HEK293 (cell line): ENCODE measurements around the gene RAB36.

Experiments used
- BCL11B ChIP-seq: fragments of 450-650 bp; formaldehyde crosslinking; IDR thresholded peaks from 2 replicates; pipeline ENCODE4 v1.5.1; 2016; ENCODE audit warnings: low read depth, missing biosample characterization, missing genetic modification characterization
- HOXA7 ChIP-seq: sonication (generic); formaldehyde crosslinking; IDR thresholded peaks from 2 replicates; pipeline ENCODE4 v1.8.1; 2022; ENCODE audit warnings: missing genetic modification reagents, borderline replicate concordance
- IKZF3 ChIP-seq: fragments of 450-650 bp; IDR thresholded peaks from 2 replicates; pipeline ENCODE4 v1.5.0; 2018; ENCODE audit warnings: missing biosample characterization, mild to moderate bottlenecking, missing genetic modification characterization, moderate library complexity
- RBAK ChIP-seq: fragments of 450-650 bp; formaldehyde crosslinking; IDR thresholded peaks from 2 replicates; pipeline ENCODE4 v1.5.1; 2016; ENCODE audit warnings: missing biosample characterization, missing genetic modification characterization
- WT1 ChIP-seq: fragments of 450-650 bp; formaldehyde crosslinking; IDR thresholded peaks from 2 replicates; pipeline ENCODE4 v1.5.1; 2016; ENCODE audit warnings: missing biosample characterization, missing genetic modification characterization
- YY2 ChIP-seq: fragments of 450-650 bp; formaldehyde crosslinking; IDR thresholded peaks from 2 replicates; pipeline ENCODE4 v1.5.1; 2016; ENCODE audit warnings: missing biosample characterization, missing genetic modification characterization
- ZBTB7A ChIP-seq: fragments of 450-650 bp; formaldehyde crosslinking; IDR thresholded peaks from 2 replicates; pipeline ENCODE4 v1.5.1; 2016; ENCODE audit warnings: low read depth, missing biosample characterization, missing genetic modification characterization
- ZEB2 ChIP-seq: fragments of 450-650 bp; formaldehyde crosslinking; IDR thresholded peaks from 2 replicates; pipeline ENCODE4 v1.5.1; 2016; ENCODE audit warnings: missing biosample characterization, missing genetic modification characterization
- ZFP69B ChIP-seq: fragments of 450-650 bp; formaldehyde crosslinking; IDR thresholded peaks from 2 replicates; pipeline ENCODE4 v1.5.1; 2016; ENCODE audit warnings: missing biosample characterization, missing genetic modification characterization
- ZNF112 ChIP-seq: fragments of 450-650 bp; formaldehyde crosslinking; IDR thresholded peaks from 2 replicates; pipeline ENCODE4 v1.5.0; 2017; ENCODE audit warnings: missing biosample characterization, missing genetic modification characterization
- ZNF121 ChIP-seq: fragments of 450-650 bp; formaldehyde crosslinking; IDR thresholded peaks from 2 replicates; pipeline ENCODE4 v1.5.1; 2016; ENCODE audit warnings: missing biosample characterization, missing genetic modification characterization
- ZNF155 ChIP-seq: fragments of 450-650 bp; formaldehyde crosslinking; IDR thresholded peaks from 2 replicates; pipeline ENCODE4 v1.5.1; 2016; ENCODE audit warnings: missing biosample characterization, missing genetic modification characterization
- ZNF239 ChIP-seq: fragments of 450-650 bp; formaldehyde crosslinking; IDR thresholded peaks from 2 replicates; pipeline ENCODE4 v1.5.1; 2016; ENCODE audit warnings: missing biosample characterization, missing genetic modification characterization
- ZNF350 ChIP-seq: fragments of 450-650 bp; formaldehyde crosslinking; IDR thresholded peaks from 2 replicates; pipeline ENCODE4 v1.5.0; 2017; ENCODE audit warnings: missing biosample characterization, mild to moderate bottlenecking, missing genetic modification characterization
- ZNF423 ChIP-seq: fragments of 450-650 bp; formaldehyde crosslinking; IDR thresholded peaks from 2 replicates; pipeline ENCODE4 v1.5.1; 2016; ENCODE audit warnings: missing biosample characterization, missing genetic modification characterization
- ZNF530 ChIP-seq: fragments of 450-650 bp; formaldehyde crosslinking; IDR thresholded peaks from 2 replicates; pipeline ENCODE4 v1.5.1; 2016; ENCODE audit warnings: low read depth, missing biosample characterization, missing genetic modification characterization
- ZNF571 ChIP-seq: fragments of 450-650 bp; formaldehyde crosslinking; IDR thresholded peaks from 2 replicates; pipeline ENCODE4 v1.5.0; 2017; ENCODE audit warnings: missing biosample characterization, missing genetic modification characterization
- ZNF610 ChIP-seq: fragments of 450-650 bp; formaldehyde crosslinking; IDR thresholded peaks from 2 replicates; pipeline ENCODE4 v1.5.1; 2016; ENCODE audit warnings: missing biosample characterization, missing genetic modification characterization, borderline replicate concordance
- ZNF629 ChIP-seq: fragments of 450-650 bp; formaldehyde crosslinking; IDR thresholded peaks from 2 replicates; pipeline ENCODE4 v1.5.1; 2017; ENCODE audit warnings: missing biosample characterization, missing genetic modification characterization
- ZNF664 ChIP-seq: fragments of 450-650 bp; formaldehyde crosslinking; IDR thresholded peaks from 2 replicates; pipeline ENCODE4 v1.5.1; 2016; ENCODE audit warnings: missing biosample characterization, missing genetic modification characterization
- ZNF747 ChIP-seq: fragments of 450-650 bp; formaldehyde crosslinking; IDR thresholded peaks from 2 replicates; pipeline ENCODE4 v1.5.1; 2016; ENCODE audit warnings: missing biosample characterization, missing genetic modification characterization
- ZNF791 ChIP-seq: fragments of 450-650 bp; formaldehyde crosslinking; IDR thresholded peaks from 2 replicates; pipeline ENCODE4 v1.5.1; 2016; ENCODE audit warnings: missing biosample characterization, missing genetic modification characterization
- ZNF843 ChIP-seq: fragments of 450-650 bp; formaldehyde crosslinking; IDR thresholded peaks from 2 replicates; pipeline ENCODE4 v1.5.1; 2016; ENCODE audit warnings: missing biosample characterization, missing genetic modification characterization
- ZSCAN23 ChIP-seq: fragments of 450-650 bp; formaldehyde crosslinking; IDR thresholded peaks from 2 replicates; pipeline ENCODE4 v1.5.1; 2016; ENCODE audit warnings: missing biosample characterization, missing genetic modification characterization
- ZXDB ChIP-seq: fragments of 450-650 bp; formaldehyde crosslinking; IDR thresholded peaks from 2 replicates; pipeline ENCODE4 v1.5.1; 2016; ENCODE audit warnings: missing biosample characterization, missing genetic modification characterization
- TF ChIP-seq, protein P1 (sequence below): fragments of 450-650 bp; formaldehyde crosslinking; IDR thresholded peaks from 2 replicates; pipeline ENCODE4 v1.5.1; 2016; ENCODE audit warnings: missing biosample characterization, missing genetic modification characterization
- TF ChIP-seq, protein P2 (sequence below): fragments of 450-650 bp; formaldehyde crosslinking; IDR thresholded peaks from 2 replicates; pipeline ENCODE4 v1.5.1; 2016; ENCODE audit warnings: missing biosample characterization, missing genetic modification characterization
- TF ChIP-seq, protein P3 (sequence below): fragments of 450-650 bp; formaldehyde crosslinking; IDR thresholded peaks from 2 replicates; pipeline ENCODE4 v1.5.1; 2016; ENCODE audit warnings: missing biosample characterization, missing genetic modification characterization
- TF ChIP-seq, protein P4 (sequence below): fragments of 450-650 bp; formaldehyde crosslinking; IDR thresholded peaks from 2 replicates; pipeline ENCODE4 v1.5.0; 2017; ENCODE audit warnings: missing biosample characterization, missing genetic modification characterization, borderline replicate concordance
- TF ChIP-seq, protein P5 (sequence below): fragments of 450-650 bp; formaldehyde crosslinking; IDR thresholded peaks from 2 replicates; pipeline ENCODE4 v1.5.1; 2016; ENCODE audit warnings: missing biosample characterization, missing genetic modification characterization
- TF ChIP-seq, protein P6 (sequence below): fragments of 450-650 bp; formaldehyde crosslinking; IDR thresholded peaks from 2 replicates; pipeline ENCODE4 v1.5.1; 2016; ENCODE audit warnings: missing biosample characterization, missing genetic modification characterization
- TF ChIP-seq, protein P7 (sequence below): fragments of 450-650 bp; formaldehyde crosslinking; IDR thresholded peaks from 2 replicates; pipeline ENCODE4 v1.5.1; 2016; ENCODE audit warnings: missing biosample characterization, missing genetic modification characterization, borderline replicate concordance

RAB36 gene

DNA sequence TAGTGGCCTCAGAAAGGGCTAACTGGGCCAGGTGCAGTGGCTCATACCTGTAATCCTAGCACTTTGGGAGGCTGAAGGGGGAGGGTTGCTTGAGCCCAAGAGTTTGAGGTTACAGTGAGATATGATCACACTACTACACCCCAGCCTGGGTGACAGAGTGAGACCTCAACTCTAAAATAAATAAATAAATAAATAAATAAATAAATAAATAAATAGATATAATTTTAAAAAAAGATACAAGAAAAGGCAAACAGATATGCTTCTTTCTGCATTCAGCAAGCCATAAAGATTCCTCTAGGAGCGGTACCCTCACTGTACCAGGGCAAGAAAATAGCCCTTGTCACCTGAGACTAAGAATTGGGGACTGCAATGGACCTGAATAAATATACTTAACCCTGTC, 2.2 kb upstream of the RAB36 start (continued):
- TF ChIP-seq, protein P1, sequence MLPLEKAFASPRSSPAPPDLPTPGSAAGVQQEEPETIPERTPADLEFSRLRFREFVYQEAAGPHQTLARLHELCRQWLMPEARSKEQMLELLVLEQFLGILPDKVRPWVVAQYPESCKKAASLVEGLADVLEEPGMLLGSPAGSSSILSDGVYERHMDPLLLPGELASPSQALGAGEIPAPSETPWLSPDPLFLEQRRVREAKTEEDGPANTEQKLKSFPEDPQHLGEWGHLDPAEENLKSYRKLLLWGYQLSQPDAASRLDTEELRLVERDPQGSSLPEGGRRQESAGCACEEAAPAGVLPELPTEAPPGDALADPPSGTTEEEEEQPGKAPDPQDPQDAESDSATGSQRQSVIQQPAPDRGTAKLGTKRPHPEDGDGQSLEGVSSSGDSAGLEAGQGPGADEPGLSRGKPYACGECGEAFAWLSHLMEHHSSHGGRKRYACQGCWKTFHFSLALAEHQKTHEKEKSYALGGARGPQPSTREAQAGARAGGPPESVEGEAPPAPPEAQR (tag by site-specific recombination) = no peak
- TF ChIP-seq, protein P2, sequence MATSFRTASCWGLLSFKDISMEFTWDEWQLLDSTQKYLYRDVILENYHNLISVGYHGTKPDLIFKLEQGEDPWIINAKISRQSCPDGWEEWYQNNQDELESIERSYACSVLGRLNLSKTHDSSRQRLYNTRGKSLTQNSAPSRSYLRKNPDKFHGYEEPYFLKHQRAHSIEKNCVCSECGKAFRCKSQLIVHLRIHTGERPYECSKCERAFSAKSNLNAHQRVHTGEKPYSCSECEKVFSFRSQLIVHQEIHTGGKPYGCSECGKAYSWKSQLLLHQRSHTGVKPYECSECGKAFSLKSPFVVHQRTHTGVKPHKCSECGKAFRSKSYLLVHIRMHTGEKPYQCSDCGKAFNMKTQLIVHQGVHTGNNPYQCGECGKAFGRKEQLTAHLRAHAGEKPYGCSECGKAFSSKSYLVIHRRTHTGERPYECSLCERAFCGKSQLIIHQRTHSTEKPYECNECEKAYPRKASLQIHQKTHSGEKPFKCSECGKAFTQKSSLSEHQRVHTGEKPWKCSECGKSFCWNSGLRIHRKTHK (tag by site-specific recombination) = no peak
- TF ChIP-seq RBAK = no peak
- no peak for TF ChIP-seq ZNF843
- TF ChIP-seq ZFP69B (tag by site-specific recombination) = no peak
- no peak for TF ChIP-seq WT1
- no peak for TF ChIP-seq ZNF121 (tag by site-specific recombination)
- TF ChIP-seq ZNF423 (tag by site-specific recombination) = no peak
- TF ChIP-seq ZNF530 = no peak
- no peak for TF ChIP-seq HOXA7 (CRISPR knock-in tag)
- peak; percentile 59; the same call in 1 of the 2 replicates for TF ChIP-seq ZNF629 (tag by site-specific recombination)
- TF ChIP-seq BCL11B (tag by site-specific recombination) = no peak
- 0 out of 2 replicates have a peak, but pooled peaks have one; percentile 53 for TF ChIP-seq ZNF791 (tag by site-specific recombination)
- TF ChIP-seq ZNF664 (tag by site-specific recombination) = peak; percentile 66
- TF ChIP-seq ZNF610 (tag by site-specific recombination) = no peak
- no peak for TF ChIP-seq ZNF747 (tag by site-specific recombination)
- TF ChIP-seq, protein P3, sequence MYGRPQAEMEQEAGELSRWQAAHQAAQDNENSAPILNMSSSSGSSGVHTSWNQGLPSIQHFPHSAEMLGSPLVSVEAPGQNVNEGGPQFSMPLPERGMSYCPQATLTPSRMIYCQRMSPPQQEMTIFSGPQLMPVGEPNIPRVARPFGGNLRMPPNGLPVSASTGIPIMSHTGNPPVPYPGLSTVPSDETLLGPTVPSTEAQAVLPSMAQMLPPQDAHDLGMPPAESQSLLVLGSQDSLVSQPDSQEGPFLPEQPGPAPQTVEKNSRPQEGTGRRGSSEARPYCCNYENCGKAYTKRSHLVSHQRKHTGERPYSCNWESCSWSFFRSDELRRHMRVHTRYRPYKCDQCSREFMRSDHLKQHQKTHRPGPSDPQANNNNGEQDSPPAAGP (tag by site-specific recombination) = no peak
- TF ChIP-seq, protein P4, sequence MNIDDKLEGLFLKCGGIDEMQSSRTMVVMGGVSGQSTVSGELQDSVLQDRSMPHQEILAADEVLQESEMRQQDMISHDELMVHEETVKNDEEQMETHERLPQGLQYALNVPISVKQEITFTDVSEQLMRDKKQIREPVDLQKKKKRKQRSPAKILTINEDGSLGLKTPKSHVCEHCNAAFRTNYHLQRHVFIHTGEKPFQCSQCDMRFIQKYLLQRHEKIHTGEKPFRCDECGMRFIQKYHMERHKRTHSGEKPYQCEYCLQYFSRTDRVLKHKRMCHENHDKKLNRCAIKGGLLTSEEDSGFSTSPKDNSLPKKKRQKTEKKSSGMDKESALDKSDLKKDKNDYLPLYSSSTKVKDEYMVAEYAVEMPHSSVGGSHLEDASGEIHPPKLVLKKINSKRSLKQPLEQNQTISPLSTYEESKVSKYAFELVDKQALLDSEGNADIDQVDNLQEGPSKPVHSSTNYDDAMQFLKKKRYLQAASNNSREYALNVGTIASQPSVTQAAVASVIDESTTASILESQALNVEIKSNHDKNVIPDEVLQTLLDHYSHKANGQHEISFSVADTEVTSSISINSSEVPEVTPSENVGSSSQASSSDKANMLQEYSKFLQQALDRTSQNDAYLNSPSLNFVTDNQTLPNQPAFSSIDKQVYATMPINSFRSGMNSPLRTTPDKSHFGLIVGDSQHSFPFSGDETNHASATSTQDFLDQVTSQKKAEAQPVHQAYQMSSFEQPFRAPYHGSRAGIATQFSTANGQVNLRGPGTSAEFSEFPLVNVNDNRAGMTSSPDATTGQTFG (tag by site-specific recombination) = no peak
- TF ChIP-seq, protein P5, sequence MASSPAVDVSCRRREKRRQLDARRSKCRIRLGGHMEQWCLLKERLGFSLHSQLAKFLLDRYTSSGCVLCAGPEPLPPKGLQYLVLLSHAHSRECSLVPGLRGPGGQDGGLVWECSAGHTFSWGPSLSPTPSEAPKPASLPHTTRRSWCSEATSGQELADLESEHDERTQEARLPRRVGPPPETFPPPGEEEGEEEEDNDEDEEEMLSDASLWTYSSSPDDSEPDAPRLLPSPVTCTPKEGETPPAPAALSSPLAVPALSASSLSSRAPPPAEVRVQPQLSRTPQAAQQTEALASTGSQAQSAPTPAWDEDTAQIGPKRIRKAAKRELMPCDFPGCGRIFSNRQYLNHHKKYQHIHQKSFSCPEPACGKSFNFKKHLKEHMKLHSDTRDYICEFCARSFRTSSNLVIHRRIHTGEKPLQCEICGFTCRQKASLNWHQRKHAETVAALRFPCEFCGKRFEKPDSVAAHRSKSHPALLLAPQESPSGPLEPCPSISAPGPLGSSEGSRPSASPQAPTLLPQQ = no peak
- no peak for TF ChIP-seq ZNF350
- TF ChIP-seq IKZF3 = no peak
- no peak for TF ChIP-seq ZNF112 (tag by site-specific recombination)
- no peak for TF ChIP-seq ZEB2
- TF ChIP-seq, protein P6, sequence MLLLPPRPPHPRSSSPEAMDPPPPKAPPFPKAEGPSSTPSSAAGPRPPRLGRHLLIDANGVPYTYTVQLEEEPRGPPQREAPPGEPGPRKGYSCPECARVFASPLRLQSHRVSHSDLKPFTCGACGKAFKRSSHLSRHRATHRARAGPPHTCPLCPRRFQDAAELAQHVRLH (tag by site-specific recombination) = no peak
- peak; percentile 54; the same call in 1 of the 2 replicates for TF ChIP-seq ZXDB (tag by site-specific recombination)
- TF ChIP-seq YY2 (tag by site-specific recombination) = no peak
- TF ChIP-seq, protein P7, sequence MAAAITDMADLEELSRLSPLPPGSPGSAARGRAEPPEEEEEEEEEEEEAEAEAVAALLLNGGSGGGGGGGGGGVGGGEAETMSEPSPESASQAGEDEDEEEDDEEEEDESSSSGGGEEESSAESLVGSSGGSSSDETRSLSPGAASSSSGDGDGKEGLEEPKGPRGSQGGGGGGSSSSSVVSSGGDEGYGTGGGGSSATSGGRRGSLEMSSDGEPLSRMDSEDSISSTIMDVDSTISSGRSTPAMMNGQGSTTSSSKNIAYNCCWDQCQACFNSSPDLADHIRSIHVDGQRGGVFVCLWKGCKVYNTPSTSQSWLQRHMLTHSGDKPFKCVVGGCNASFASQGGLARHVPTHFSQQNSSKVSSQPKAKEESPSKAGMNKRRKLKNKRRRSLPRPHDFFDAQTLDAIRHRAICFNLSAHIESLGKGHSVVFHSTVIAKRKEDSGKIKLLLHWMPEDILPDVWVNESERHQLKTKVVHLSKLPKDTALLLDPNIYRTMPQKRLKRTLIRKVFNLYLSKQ (tag by site-specific recombination) = 0 out of 2 replicates have a peak, but pooled peaks have one; percentile 81
- TF ChIP-seq ZNF571 = no peak
- TF ChIP-seq ZBTB7A (tag by site-specific recombination) = no peak
- no peak for TF ChIP-seq ZNF155 (tag by site-specific recombination)
- TF ChIP-seq ZNF239 (tag by site-specific recombination) = no peak
- TF ChIP-seq ZSCAN23 = no peak
